ENCODE measurements around the gene TRPC1.
A peak's percentile ranks its signal among the peaks of the same experiment; 100 is the strongest.

TRPC1 gene

DNA sequence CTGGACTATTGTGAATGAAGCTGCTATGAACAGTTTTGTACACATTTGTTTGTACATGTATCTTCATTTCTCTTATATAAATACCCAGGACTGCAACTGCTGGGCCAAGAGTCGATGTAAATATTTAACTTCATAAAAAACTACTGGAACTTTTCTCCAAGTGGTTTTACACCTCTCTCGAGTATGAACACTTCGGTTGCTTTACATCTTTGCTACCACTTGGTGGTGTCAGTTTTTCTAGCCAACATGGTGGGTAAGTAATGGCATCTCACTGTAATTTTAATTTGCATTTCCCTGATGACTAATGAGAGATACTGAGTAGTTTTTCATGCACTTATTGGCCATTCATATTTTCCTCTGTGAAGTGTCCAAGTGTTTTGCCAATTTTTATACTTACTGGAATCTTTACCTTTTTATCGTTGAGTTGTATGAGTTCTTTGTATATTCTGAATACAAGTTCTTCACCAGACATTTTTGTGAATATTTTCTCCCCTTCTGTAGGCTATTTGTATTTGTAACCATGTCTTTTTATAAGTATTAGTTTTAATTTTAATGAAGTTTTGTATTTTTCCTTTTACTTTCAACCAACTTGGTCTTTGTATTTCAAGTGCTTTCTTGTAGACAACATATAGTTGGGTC, 120.6 kb downstream of the TRPC1 start:
- H3K4me1 ChIP-seq (ENCODE audit: low read length): no peaks in the 10 kb centered on the region
- H4K20me1 ChIP-seq (ENCODE audit: insufficient read depth, low read length): no peaks in the 10 kb centered on the region
- H2AFZ ChIP-seq (ENCODE audit: low read depth, low read length): peak overlapping the region; percentile 85; the same call in 1 of the 2 replicates
- H3K27me3 ChIP-seq (ENCODE audit: low read depth, low read length): no peaks in the 10 kb centered on the region
- no peaks in the 10 kb centered on the region for H3K36me3 ChIP-seq (replicated peaks; ENCODE audit: low read depth, low read length)
- no peak overlapping the region for H3K4me3 ChIP-seq (ENCODE audit: low read length)
- no peaks in the 10 kb centered on the region for H3K9me3 ChIP-seq (ENCODE audit: insufficient read depth, low read length)
- H3K27ac ChIP-seq (ENCODE audit: low read length): no peak overlapping the region
- H3K79me2 ChIP-seq (ENCODE audit: low read length): no peaks in the 10 kb centered on the region
- no peak overlapping the region for H3K9ac ChIP-seq (ENCODE audit: low read length)
- TF ChIP-seq EZH2phosphoT487 (IDR thresholded peaks at IDR 0.05; ENCODE audit: low read depth): no peak
- TF ChIP-seq, protein P1, sequence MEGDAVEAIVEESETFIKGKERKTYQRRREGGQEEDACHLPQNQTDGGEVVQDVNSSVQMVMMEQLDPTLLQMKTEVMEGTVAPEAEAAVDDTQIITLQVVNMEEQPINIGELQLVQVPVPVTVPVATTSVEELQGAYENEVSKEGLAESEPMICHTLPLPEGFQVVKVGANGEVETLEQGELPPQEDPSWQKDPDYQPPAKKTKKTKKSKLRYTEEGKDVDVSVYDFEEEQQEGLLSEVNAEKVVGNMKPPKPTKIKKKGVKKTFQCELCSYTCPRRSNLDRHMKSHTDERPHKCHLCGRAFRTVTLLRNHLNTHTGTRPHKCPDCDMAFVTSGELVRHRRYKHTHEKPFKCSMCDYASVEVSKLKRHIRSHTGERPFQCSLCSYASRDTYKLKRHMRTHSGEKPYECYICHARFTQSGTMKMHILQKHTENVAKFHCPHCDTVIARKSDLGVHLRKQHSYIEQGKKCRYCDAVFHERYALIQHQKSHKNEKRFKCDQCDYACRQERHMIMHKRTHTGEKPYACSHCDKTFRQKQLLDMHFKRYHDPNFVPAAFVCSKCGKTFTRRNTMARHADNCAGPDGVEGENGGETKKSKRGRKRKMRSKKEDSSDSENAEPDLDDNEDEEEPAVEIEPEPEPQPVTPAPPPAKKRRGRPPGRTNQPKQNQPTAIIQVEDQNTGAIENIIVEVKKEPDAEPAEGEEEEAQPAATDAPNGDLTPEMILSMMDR (IDR thresholded peaks at IDR 0.05; ENCODE audit: low read depth, low read length): peak; percentile 69
- H3K4me2 ChIP-seq (ENCODE audit: low read length): peak overlapping the region; percentile 14; the same call in 1 of the 2 replicates

DNA sequence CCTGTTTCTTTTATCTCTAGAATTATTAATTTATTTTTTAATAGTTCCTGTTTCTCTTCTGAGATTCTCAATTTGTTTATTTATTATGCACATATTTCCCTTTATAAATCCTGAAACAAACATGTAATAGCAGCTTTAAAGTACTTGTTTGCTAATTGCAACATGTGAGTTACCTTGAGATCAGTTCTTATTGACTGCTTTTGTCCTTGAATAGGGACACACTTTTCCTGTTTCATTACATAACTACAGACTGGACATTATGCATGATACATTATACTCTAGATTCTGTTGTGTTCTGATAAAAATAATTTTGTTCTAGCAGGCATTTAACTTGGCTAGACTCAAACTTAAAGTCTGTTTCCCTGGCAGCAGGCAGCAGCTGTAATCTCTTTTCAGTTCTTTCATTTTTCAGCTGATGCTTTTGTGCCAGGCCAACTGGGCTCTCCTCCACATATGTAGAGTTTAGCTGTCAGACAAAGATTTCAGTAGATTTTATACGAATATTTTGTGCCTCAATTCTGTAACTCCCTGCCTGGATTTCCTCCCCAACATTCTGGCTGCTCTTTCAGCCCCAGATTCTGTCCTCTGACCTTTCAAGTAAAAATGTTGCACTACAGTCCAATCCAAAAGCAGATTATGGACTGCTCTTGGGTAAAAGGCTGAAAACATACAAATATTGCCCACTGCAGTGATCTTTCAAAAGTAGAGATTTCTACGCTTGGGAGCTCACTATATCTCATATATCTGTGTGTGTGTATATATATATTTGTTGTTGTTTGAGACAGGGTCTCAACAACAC, 123.1 kb downstream of the TRPC1 start:
- 0 out of 2 replicates have a peak, but pooled peaks cover 2% of the 10 kb centered on the region for H3K4me1 ChIP-seq (ENCODE audit: low read length)
- no peaks in the 10 kb centered on the region for H3K36me3 ChIP-seq (replicated peaks; ENCODE audit: low read depth, low read length)
- TF ChIP-seq, protein P1 (IDR thresholded peaks at IDR 0.05; ENCODE audit: low read depth, low read length): no peak
- no peak for TF ChIP-seq EZH2phosphoT487 (IDR thresholded peaks at IDR 0.05; ENCODE audit: low read depth)
- no peaks in the 10 kb centered on the region for H3K79me2 ChIP-seq (ENCODE audit: low read length)
- no peaks in the 10 kb centered on the region for H3K27me3 ChIP-seq (ENCODE audit: low read depth, low read length)
- no peak overlapping the region for H3K4me2 ChIP-seq (ENCODE audit: low read length)
- no peak overlapping the region for H2AFZ ChIP-seq (ENCODE audit: low read depth, low read length)
- H3K9me3 ChIP-seq (ENCODE audit: insufficient read depth, low read length): no peaks in the 10 kb centered on the region
- no peak overlapping the region for H3K27ac ChIP-seq (ENCODE audit: low read length)
- H4K20me1 ChIP-seq (ENCODE audit: insufficient read depth, low read length): no peaks in the 10 kb centered on the region
- H3K4me3 ChIP-seq (ENCODE audit: low read length): no peak overlapping the region
- no peak overlapping the region for H3K9ac ChIP-seq (ENCODE audit: low read length)

DNA sequence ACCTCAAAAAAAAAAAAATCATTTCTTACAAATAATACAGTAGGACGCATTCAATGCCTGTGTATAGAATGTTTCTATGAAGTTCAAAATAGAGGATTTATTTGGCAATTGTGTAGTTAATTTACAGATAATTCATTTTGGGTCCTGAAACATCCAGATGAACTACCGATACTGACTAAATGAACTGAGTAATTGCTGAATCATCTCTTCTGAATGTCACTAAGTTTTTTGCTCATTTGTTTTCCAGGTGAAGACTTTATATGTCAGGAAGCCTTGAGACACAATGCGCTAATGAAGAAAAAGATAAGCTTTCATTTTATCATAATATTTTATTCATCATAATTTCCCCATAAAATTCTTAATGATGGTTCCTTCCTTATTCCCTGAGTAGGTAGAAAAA, 125.3 kb downstream of the TRPC1 start:
- H3K9ac ChIP-seq (ENCODE audit: low read length): no peak overlapping the region
- no peak overlapping the region for H2AFZ ChIP-seq (ENCODE audit: low read depth, low read length)
- TF ChIP-seq, protein P1 (IDR thresholded peaks at IDR 0.05; ENCODE audit: low read depth, low read length): no peak
- TF ChIP-seq EZH2phosphoT487 (IDR thresholded peaks at IDR 0.05; ENCODE audit: low read depth): no peak
- H3K4me3 ChIP-seq (ENCODE audit: low read length): no peak overlapping the region
- no peaks in the 10 kb centered on the region for H3K9me3 ChIP-seq (ENCODE audit: insufficient read depth, low read length)
- no peaks in the 10 kb centered on the region for H4K20me1 ChIP-seq (ENCODE audit: insufficient read depth, low read length)
- H3K79me2 ChIP-seq (ENCODE audit: low read length): no peaks in the 10 kb centered on the region
- no peaks in the 10 kb centered on the region for H3K27me3 ChIP-seq (ENCODE audit: low read depth, low read length)
- no peak overlapping the region for H3K4me2 ChIP-seq (ENCODE audit: low read length)
- H3K36me3 ChIP-seq (replicated peaks; ENCODE audit: low read depth, low read length): no peaks in the 10 kb centered on the region
- no peak overlapping the region for H3K27ac ChIP-seq (ENCODE audit: low read length)
- H3K4me1 ChIP-seq (ENCODE audit: low read length): peaks cover 6% of the 10 kb centered on the region; the same call in 1 of the 2 replicates

DNA sequence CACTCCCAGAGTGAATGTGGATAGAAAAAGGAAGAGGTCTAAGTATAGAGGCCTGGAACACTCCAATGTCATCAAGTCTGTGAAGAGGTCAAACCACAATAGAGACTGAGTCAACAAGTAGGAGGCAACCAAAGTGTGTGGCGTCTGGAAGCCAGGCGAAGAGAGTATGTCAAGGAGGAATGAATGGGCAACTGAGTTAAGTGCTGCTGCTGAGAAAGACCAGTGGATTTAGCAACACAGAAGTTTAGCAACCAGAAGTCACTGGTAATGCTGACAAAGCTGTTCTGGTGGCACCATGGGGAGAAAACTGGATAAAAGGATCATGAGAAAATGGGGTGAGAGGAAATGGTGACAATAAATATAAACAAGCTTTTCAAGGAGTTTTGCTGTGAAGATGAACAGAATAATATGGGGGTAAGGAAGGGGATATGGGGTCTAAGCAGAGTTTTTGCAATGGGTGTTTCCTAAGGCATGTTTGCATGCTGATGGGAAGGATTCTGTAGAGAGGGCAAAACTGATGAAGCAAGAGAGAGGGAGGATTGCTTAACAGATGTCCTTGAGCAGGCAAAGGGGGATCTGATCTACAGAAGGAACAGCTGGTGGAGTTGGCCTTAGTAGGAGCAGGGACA, 126.7 kb downstream of the TRPC1 start:
- Histone ChIP-seq H3K9ac (ENCODE audit: low read length) (no peak overlapping the region), H2AFZ (ENCODE audit: low read depth, low read length) (no peak overlapping the region), H3K27me3 (ENCODE audit: low read depth, low read length) (no peaks in the 10 kb centered on the region), H3K79me2 (ENCODE audit: low read length) (no peaks in the 10 kb centered on the region), H3K4me1 (ENCODE audit: low read length) (peaks cover 6% of the 10 kb centered on the region; the same call in 1 of the 2 replicates), H3K36me3 (replicated peaks; ENCODE audit: low read depth, low read length) (no peaks in the 10 kb centered on the region), H3K4me2 (ENCODE audit: low read length) (no peak overlapping the region), H3K9me3 (ENCODE audit: insufficient read depth, low read length) (no peaks in the 10 kb centered on the region), H4K20me1 (ENCODE audit: insufficient read depth, low read length) (no peaks in the 10 kb centered on the region), H3K27ac (ENCODE audit: low read length) (no peak overlapping the region), H3K4me3 (ENCODE audit: low read length) (no peak overlapping the region)
- no peak for TF ChIP-seq EZH2phosphoT487 (IDR thresholded peaks at IDR 0.05; ENCODE audit: low read depth)
- TF ChIP-seq, protein P1 (IDR thresholded peaks at IDR 0.05; ENCODE audit: low read depth, low read length): no peak
